Ureter (tissue), 1 donor: ENCODE results near the gene DKC1. TPM values are rescaled to one million over a fixed set of nuclear protein-coding genes. Genes with fewer than 3 reads are reported as not detected.

Experiments
- DNase-seq: peaks from one replicate; pipeline ENCODE4 v3.0.0-alpha.2; 2020; ENCODE audit warnings: low spot score
- total RNA-seq: library from RNA; stranded (reverse); gene quantifications from one replicate; pipeline ENCODE4 v1.2.4, GENCODE V29; 2023
- donor health status: DM: yes; HTN: yes; CAD: no.

The DKC1 gene
- total RNA-seq = 73.8 TPM

DNA sequence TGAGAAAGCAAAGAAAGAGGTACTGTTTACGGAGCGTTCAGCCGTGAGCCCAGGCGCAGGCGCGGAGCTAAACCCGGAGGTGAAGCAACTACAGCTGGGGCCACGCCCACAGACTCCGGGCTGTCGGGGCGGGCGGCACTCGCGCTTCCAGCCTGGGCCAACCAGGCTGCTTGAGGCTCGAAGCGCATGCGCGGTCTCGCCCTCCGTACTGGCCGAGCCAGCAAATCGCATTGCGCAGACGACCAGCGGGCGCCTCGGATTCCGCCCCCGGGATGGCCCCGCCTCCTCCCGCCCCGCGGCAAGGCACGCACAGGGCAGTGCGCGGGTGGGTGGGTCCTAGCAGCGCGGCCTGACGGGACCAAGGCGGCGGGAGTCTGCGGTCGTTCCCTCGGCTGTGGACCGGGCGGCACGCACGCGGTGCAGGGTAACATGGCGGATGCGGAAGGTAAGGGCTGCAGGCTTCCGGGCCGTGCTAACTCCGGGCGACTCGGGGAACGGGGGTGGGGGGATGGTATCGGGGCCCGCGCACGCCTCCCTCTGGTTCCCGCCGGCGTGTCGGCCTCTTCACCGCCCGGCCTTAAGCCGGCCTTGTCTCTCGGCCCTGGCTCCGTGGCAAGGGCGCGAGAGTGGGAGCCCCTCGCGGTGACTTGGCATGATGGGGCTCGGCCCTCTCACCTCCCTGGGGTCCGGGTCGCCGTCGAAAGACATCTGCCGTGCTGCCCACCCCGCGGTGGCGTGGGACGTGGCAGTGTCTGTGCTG lies at the start of gene DKC1:
DKC1 (plus strand) TSS at position 328 of the 760 bp plus-strand sequence; CDS start at position 430, 102 bp downstream.
- peak; percentile 95 for DNase-seq

DNA sequence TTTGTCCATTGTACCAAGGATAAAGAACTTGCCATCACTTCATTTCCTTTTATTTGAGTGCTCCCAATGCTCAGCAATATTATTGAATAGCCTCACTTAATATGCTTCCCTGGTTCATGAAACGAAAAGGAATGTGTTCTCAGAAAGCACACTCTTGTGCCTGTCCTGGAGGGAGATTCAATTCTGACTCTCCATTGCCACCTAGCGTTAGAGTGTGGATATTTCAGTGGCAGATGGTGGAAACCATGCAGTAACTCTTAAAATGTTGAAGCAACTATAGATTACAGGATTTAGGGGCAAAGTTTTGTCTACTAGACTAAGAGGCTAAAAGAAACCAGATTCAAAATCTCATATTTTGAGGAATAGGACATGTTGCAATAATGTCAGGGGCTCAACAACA lies 47.7 kb upstream of the DKC1 start:
- DNase-seq = peak; percentile 61

DNA sequence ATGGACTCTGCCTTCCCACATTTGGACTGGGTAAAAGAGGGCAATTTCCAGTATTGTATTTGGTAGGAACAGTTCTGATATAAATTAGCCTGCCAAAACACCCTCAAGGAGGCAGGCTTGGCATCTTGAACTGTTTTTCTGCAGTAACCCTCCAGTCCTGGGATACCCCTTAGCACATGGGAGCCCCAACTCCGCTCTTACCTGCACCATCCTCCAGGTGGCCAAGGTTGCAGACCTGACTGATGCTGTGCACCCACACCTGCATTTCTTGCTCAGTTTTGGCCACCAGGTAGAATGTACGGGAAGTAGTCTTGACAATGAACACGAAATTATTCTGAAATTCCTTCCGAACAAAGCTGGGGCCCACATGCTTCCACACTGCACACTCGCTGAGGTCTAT lies 46.8 kb upstream of the DKC1 start:
- no peak for DNase-seq

DNA sequence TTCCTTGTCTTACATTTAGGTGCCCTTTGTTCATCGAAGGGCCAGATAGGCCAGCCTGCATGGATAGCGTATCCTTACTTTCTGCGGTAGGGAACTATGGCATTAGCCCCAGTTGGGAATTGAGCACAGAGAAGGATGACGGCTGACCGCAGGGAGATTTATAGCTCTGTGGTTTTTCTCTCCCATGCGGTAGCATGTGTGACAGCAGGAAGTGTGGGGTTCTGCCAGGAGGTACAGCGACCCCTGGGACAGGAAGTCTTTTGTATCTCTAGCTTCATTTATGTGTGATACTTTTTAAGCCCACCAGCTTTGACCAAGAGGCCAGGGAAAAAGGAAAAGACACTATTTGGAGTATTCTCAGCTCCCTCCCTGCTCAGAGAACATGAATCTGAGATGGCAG lies 44.8 kb upstream of the DKC1 start:
- no peak for DNase-seq

GRCh38 chrX:154718616-154719015 lies 44.0 kb upstream of the DKC1 start:
- DNase-seq = no peak

- DNase-seq = no peak
Measured at GRCh38 chrX:154719132-154719675, 43.5 kb upstream of the DKC1 start.

GRCh38 chrX:154720067-154720466 lies 42.6 kb upstream of the DKC1 start:
- no peak for DNase-seq

DNA sequence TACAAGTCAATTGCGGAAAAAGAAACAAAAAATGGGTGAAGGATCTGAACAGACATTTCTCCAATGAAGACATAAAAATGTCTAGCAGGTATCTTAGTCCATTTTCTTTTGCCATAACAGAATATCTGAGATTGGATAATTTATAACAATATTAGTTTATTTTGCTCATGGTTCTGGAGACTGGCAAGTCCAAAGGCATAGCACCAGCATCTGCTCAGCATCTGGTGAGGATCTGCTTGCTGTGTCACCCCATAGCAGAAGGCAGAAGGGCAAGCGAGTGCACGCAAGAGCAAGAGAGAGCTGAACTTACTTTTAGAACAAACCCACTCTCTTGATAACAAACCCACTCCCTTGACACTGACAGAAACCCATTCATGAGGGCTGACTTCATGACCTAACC lies 41.5 kb upstream of the DKC1 start:
- DNase-seq = no peak

- DNase-seq = no peak
Measured at GRCh38 chrX:154724993-154725756, 37.5 kb upstream of the DKC1 start.

GRCh38 chrX:154727418-154727817 lies 35.2 kb upstream of the DKC1 start:
- DNase-seq = no peak

DNA sequence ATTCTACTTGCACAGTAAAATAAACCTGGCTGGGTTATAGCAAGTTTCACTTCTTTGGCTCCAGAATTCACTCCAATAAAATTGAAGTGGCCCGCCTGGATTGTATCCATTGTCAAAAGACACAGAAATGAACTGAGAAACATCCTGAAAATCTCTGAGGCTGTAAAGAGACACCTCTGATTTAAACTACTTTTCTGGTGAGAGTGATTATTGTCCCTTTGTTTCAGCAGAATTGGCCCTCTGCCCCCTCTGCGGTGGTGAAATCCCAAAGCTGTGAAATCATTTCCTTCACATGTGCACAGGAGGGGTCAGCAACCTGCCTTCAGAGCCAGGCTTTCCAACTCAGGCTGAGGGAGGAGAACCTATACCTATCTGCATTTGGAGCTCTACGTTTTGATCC lies 34.8 kb upstream of the DKC1 start:
- DNase-seq = no peak

GRCh38 chrX:154728431-154729190 lies 34.1 kb upstream of the DKC1 start:
- no peak for DNase-seq

GRCh38 chrX:154729439-154729838 lies 33.2 kb upstream of the DKC1 start:
- DNase-seq = no peak

- DNase-seq = peak; percentile 55
Measured at GRCh38 chrX:154730253-154730891, 32.3 kb upstream of the DKC1 start.

DNA sequence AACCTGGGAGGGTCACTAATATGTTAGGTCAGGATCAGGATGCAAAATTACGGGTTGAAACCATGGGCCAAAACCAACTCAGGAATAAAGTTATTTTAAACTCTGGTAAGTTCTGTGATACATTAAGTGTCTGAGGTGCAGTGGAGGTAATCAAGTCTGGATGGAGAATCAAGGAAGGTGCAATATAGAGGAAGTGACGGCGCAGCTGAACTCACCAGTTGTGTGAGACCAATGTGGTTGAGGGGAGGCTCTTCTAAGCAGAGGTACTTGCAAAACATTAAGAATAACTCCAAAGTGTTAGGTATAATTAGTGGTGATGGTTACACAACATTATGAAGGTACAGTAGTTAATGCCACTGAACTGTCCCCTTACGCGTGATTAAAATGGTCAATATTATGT lies 31.5 kb upstream of the DKC1 start:
- DNase-seq = no peak

- DNase-seq = no peak
Measured at GRCh38 chrX:154731881-154732280, 30.8 kb upstream of the DKC1 start.

DNA sequence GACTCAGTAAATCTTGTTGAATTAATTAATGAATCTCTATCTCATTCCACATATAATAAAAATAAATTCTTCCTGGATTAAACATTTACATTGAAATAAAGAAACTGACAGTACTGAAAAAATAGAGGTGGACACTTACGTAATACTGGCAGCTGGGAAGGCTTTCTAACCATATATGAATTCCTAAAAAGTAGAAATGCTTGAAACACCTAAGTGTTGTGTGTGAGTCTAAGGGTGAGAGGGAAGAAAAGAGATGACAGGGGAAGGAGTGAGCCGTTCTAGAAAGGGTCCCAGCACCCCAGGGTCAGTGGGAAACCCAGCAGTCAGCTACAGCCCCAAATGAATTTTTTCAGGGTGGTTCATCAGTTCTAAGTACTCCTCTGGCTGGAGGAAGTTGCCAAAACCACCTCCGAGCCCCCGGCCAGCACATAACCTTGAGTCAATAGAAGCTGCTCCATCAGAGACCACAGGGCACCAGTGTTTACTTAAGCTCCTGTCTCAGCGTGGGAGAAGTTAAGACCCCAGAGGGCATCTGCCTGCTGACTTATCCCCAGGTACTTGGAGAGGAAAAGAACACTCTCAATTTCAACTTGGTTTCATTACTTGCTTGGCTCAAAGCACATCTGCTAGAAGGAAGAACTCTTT lies 30.1 kb upstream of the DKC1 start:
- DNase-seq = no peak

GRCh38 chrX:154733066-154733425 lies 29.6 kb upstream of the DKC1 start:
- DNase-seq = no peak

- no peak for DNase-seq
Measured at GRCh38 chrX:154734061-154734781, 28.4 kb upstream of the DKC1 start.

- DNase-seq = no peak
Measured at GRCh38 chrX:154735695-154736393, 26.8 kb upstream of the DKC1 start.
